Smooth muscle cell (in vitro differentiated cells): ENCODE results near the gene RAI1. TPM values are rescaled to one million over a fixed set of nuclear protein-coding genes. Genes with fewer than 3 reads are reported as not detected.
"Not testable (repeated sequence)": the region's sequence is repeated elsewhere in the genome, so short reads cannot be mapped to it uniquely, and the experiment has no call there.

Experiments used
- DNase-seq: peaks from one replicate; lab custom pipeline; 2025; ENCODE audit not compliant: unreplicated experiment; lab: John Stamatoyannopoulos, UW
- H2AFZ ChIP-seq: fragments of 200-600 bp; sonication (generic); 2 replicates; pipeline ENCODE4 v1.6.0; 2016; ENCODE audit warnings: antibody characterized with exemption, low read depth, mild to moderate bottlenecking
- H3F3A ChIP-seq: fragments of 200-600 bp; sonication (generic); 2 replicates; pipeline ENCODE4 v1.6.0; 2017; ENCODE audit warnings: antibody characterized with exemption, low read depth
- H3K27ac ChIP-seq: fragments of 200-600 bp; sonication (generic); 2 replicates; pipeline ENCODE4 v1.5.1; 2016; ENCODE audit warnings: low read depth, mild to moderate bottlenecking
- H3K27me3 ChIP-seq: fragments of 200-600 bp; sonication (generic); 2 replicates; pipeline ENCODE4 v1.6.1; 2016; ENCODE audit warnings: low read depth, mild to moderate bottlenecking
- H3K36me3 ChIP-seq: fragments of 200-600 bp; sonication (generic); 2 replicates; pipeline ENCODE4 v1.5.1; 2016; ENCODE audit warnings: low read depth
- H3K4me1 ChIP-seq: fragments of 200-600 bp; sonication (generic); 2 replicates; pipeline ENCODE4 v1.5.1; 2016; ENCODE audit warnings: low read depth
- H3K4me2 ChIP-seq: fragments of 200-600 bp; sonication (generic); 2 replicates; pipeline ENCODE4 v1.6.0; 2016; ENCODE audit warnings: mild to moderate bottlenecking
- H3K4me3 ChIP-seq: fragments of 200-600 bp; sonication (generic); 2 replicates; pipeline ENCODE4 v1.5.1; 2016; ENCODE audit warnings: mild to moderate bottlenecking
- H3K79me2 ChIP-seq: fragments of 200-600 bp; sonication (generic); 2 replicates; pipeline ENCODE4 v1.6.0; 2016; ENCODE audit warnings: low read depth, mild to moderate bottlenecking
- H3K9ac ChIP-seq: fragments of 200-600 bp; sonication (generic); 2 replicates; pipeline ENCODE4 v1.6.0; 2016; ENCODE audit warnings: low read depth
- H3K9me3 ChIP-seq: fragments of 200-600 bp; sonication (generic); replicated peaks from 2 replicates; pipeline ENCODE4 v1.5.1; 2016; ENCODE audit warnings: low read depth
- H4K20me1 ChIP-seq: fragments of 200-600 bp; sonication (generic); 2 replicates; pipeline ENCODE4 v1.6.0; 2016; ENCODE audit warnings: low read depth
- CTCF ChIP-seq: fragments of 200-600 bp; sonication (generic); IDR thresholded peaks from 2 replicates; pipeline ENCODE4 v1.5.1; 2017; ENCODE audit warnings: borderline replicate concordance, mild to moderate bottlenecking, antibody characterized with exemption; ENCODE audit not compliant: insufficient read depth, poor library complexity, severe bottlenecking
- WGBS: methylation state at CpG from one replicate; pipeline ENCODE4 v1.1.7; 2016; ENCODE audit warnings: low lambda C conversion rate; 5-methylcytosine and 5-hydroxymethylcytosine counted together
- polyA plus RNA-seq: library from polyadenylated mRNA; unstranded; fragments of >200 nt; fragmentation: Nextera tagmentation; extraction: Ambion mirVana; gene quantifications from 2 replicates; pipeline ENCODE4 v1.2.1, GENCODE V29; 2016
- total RNA-seq: library from RNA; depleted of rRNA; stranded (reverse); fragments of >200 nt; gene quantifications from 2 replicates; pipeline ENCODE4 v1.2.3, GENCODE V29; 2014

Gene RAI1
- total and polyA plus RNA-seq, 2 experiments from 2014 or later, result 11.1 to 17.6 TPM

GRCh38 chr17:17675925-17676534 lies 5.2 kb upstream of the RAI1 start:
- H3K4me1 ChIP-seq, result peaks cover 4% of the 10 kb centered on the region
- 26% methylated on average over 11 of the region's 11 CpGs for WGBS
- peaks cover 18% of the 10 kb centered on the region for H3F3A ChIP-seq
- no peaks in the 10 kb centered on the region for H3K36me3 ChIP-seq
- no peaks in the 10 kb centered on the region for H4K20me1 ChIP-seq
- H3K9me3 ChIP-seq, result no peaks in the 10 kb centered on the region
- no peaks in the 10 kb centered on the region for H3K79me2 ChIP-seq
- H3K27me3 ChIP-seq, result no peaks in the 10 kb centered on the region
- no peak overlapping the region for H3K4me3 ChIP-seq
- DNase-seq, result no peak
- H3K27ac ChIP-seq, result peak overlapping the region; percentile 64
- no peak overlapping the region for H3K9ac ChIP-seq
- H2AFZ ChIP-seq, result no peak overlapping the region
- H3K4me2 ChIP-seq, result peak overlapping the region; percentile 20
- TF ChIP-seq CTCF, result no peak

GRCh38 chr17:17676752-17677151 lies 4.5 kb upstream of the RAI1 start:
- Histone ChIP-seq H3F3A (peaks cover 16% of the 10 kb centered on the region), H3K4me2 (no peak overlapping the region), H3K9me3 (no peaks in the 10 kb centered on the region), H3K27me3 (no peaks in the 10 kb centered on the region), H4K20me1 (no peaks in the 10 kb centered on the region), H3K4me3 (no peak overlapping the region), H3K4me1 (peaks cover 4% of the 10 kb centered on the region), H3K36me3 (no peaks in the 10 kb centered on the region), H2AFZ (no peak overlapping the region), H3K27ac (peak overlapping the region; percentile 64), H3K9ac (no peak overlapping the region), H3K79me2 (no peaks in the 10 kb centered on the region)
- TF ChIP-seq CTCF, result no peak
- WGBS, result 93% methylated on average over 6 of the region's 6 CpGs
- DNase-seq, result no peak

- WGBS, result 83% methylated on average over 2 of the region's 2 CpGs
- Histone ChIP-seq H3K36me3 (no peaks in the 10 kb centered on the region), H3K79me2 (peaks cover 7% of the 10 kb centered on the region), H3K4me1 (no peaks in the 10 kb centered on the region), H2AFZ (no peak overlapping the region), H3K9ac (no peak overlapping the region), H3F3A (peaks cover 16% of the 10 kb centered on the region), H3K4me2 (no peak overlapping the region), H3K27ac (no peak overlapping the region), H3K4me3 (no peak overlapping the region), H3K9me3 (no peaks in the 10 kb centered on the region), H3K27me3 (no peaks in the 10 kb centered on the region), H4K20me1 (no peaks in the 10 kb centered on the region)
- no peak for DNase-seq
- no peak for TF ChIP-seq CTCF
These were observed 3.8 kb upstream of the RAI1 start for GRCh38 chr17:17677299-17678040.

GRCh38 chr17:17678063-17678699 lies 3.1 kb upstream of the RAI1 start:
- not testable (repeated sequence) for H4K20me1 ChIP-seq, H3K4me1 ChIP-seq, H3K9ac ChIP-seq, H2AFZ ChIP-seq, H3K79me2 ChIP-seq, H3F3A ChIP-seq, DNase-seq, H3K36me3 ChIP-seq, H3K4me2 ChIP-seq, H3K4me3 ChIP-seq, H3K27ac ChIP-seq, H3K9me3 ChIP-seq, H3K27me3 ChIP-seq
- WGBS, result 92% methylated on average over 5 of the region's 5 CpGs
